Measurements from ENCODE around the gene SELENOO.

- TF ChIP-seq POLR2AphosphoS5 (IDR thresholded peaks at IDR 0.05; ENCODE audit: low read depth, low read length) (no peak), CTCF (IDR thresholded peaks at IDR 0.05) (no peak), REST (IDR thresholded peaks at IDR 0.05; ENCODE audit: insufficient read depth in 1 of 2, low read depth in 2 of 2, low read length in 1 of 2) (no peak)
Measured at GRCh38 chr22:50165436-50166123, 35.2 kb upstream of the SELENOO start.
